ENCODE measurements around the gene EDA.

EDA gene

DNA sequence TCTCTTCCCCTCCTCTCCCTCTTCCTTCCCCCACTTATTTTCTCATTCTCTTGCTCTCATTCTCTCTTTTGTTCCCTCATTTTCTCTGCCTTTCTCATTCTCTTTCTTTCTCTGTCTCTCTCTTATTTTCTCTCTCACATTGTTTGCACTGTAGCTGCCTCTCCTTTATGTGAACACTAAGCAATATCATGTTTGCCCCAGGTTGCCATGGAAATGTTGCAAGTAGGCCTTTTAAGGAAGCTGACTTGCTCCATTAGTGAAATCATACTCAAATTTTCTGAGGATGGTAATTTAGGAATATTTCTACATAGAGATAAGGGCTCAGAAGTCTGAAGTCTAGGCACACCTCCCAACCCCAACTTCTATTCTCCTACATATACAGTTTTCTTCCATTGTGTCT is 130.1 kb downstream of the EDA start:
- Histone ChIP-seq H3K4me1 (ENCODE audit: insufficient read depth, low read length) (no peaks in the 10 kb centered on the region), H3K36me3 (ENCODE audit: insufficient read depth, low read length) (no peaks in the 10 kb centered on the region), H3K4me3 (ENCODE audit: low read length) (no peak overlapping the region), H3K27me3 (ENCODE audit: insufficient read depth, low read length) (no peaks in the 10 kb centered on the region), H3K9me3 (ENCODE audit: insufficient read depth, low read depth, low read length) (no peaks in the 10 kb centered on the region), H3K27ac (ENCODE audit: low read depth, low read length) (no peak overlapping the region), H3K9ac (ENCODE audit: low read depth, low read length) (no peak overlapping the region)

GRCh38 chrX:69748055-69748454 is 132.1 kb downstream of the EDA start:
- no peaks in the 10 kb centered on the region for H3K36me3 ChIP-seq (ENCODE audit: insufficient read depth, low read length)
- no peak overlapping the region for H3K9ac ChIP-seq (ENCODE audit: low read depth, low read length)
- no peaks in the 10 kb centered on the region for H3K9me3 ChIP-seq (ENCODE audit: insufficient read depth, low read depth, low read length)
- no peaks in the 10 kb centered on the region for H3K27me3 ChIP-seq (ENCODE audit: insufficient read depth, low read length)
- H3K27ac ChIP-seq (ENCODE audit: low read depth, low read length) = no peak overlapping the region
- WGBS = 90% methylated on average over 1 of the region's 1 CpG
- H3K4me3 ChIP-seq (ENCODE audit: low read length) = no peak overlapping the region
- no peaks in the 10 kb centered on the region for H3K4me1 ChIP-seq (ENCODE audit: insufficient read depth, low read length)

GRCh38 chrX:69759921-69760625 is 144.2 kb downstream of the EDA start:
- Histone ChIP-seq H3K27me3 (ENCODE audit: insufficient read depth, low read length) (no peaks in the 10 kb centered on the region), H3K4me1 (ENCODE audit: insufficient read depth, low read length) (no peaks in the 10 kb centered on the region), H3K9me3 (ENCODE audit: insufficient read depth, low read depth, low read length) (no peaks in the 10 kb centered on the region), H3K27ac (ENCODE audit: low read depth, low read length) (no peak overlapping the region), H3K9ac (ENCODE audit: low read depth, low read length) (no peak overlapping the region), H3K36me3 (ENCODE audit: insufficient read depth, low read length) (no peaks in the 10 kb centered on the region), H3K4me3 (ENCODE audit: low read length) (no peak overlapping the region)
- no CpG with 5 or more reads among the region's 1 CpG for WGBS

DNA sequence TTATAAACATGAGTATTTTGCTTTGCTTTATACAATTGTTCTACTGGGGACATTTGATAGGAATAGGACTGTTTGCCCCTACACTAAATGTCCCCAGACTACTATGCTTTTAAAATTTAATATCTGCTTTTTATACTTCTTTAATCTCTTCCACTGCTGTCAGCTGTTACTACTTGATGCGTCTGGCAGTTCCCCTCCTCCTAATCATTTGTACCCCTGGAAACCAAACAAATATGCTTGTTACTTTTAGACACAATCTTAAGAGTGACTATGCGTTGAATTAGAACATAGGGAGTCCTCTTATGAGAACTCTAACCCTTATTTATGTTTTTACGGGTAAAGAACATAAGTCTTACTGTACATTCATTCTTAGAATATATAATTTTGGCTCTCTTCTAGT is 145.7 kb downstream of the EDA start:
- H3K9me3 ChIP-seq (ENCODE audit: insufficient read depth, low read depth, low read length) = no peaks in the 10 kb centered on the region
- 94% methylated on average over 2 of the region's 3 CpGs for WGBS
- no peaks in the 10 kb centered on the region for H3K27me3 ChIP-seq (ENCODE audit: insufficient read depth, low read length)
- no peak overlapping the region for H3K27ac ChIP-seq (ENCODE audit: low read depth, low read length)
- no peaks in the 10 kb centered on the region for H3K4me1 ChIP-seq (ENCODE audit: insufficient read depth, low read length)
- no peak overlapping the region for H3K9ac ChIP-seq (ENCODE audit: low read depth, low read length)
- no peaks in the 10 kb centered on the region for H3K36me3 ChIP-seq (ENCODE audit: insufficient read depth, low read length)
- H3K4me3 ChIP-seq (ENCODE audit: low read length) = no peak overlapping the region

- WGBS = 94% methylated on average over 3 of the region's 3 CpGs
Observed at GRCh38 chrX:69762340-69762739, 146.4 kb downstream of the EDA start.

DNA sequence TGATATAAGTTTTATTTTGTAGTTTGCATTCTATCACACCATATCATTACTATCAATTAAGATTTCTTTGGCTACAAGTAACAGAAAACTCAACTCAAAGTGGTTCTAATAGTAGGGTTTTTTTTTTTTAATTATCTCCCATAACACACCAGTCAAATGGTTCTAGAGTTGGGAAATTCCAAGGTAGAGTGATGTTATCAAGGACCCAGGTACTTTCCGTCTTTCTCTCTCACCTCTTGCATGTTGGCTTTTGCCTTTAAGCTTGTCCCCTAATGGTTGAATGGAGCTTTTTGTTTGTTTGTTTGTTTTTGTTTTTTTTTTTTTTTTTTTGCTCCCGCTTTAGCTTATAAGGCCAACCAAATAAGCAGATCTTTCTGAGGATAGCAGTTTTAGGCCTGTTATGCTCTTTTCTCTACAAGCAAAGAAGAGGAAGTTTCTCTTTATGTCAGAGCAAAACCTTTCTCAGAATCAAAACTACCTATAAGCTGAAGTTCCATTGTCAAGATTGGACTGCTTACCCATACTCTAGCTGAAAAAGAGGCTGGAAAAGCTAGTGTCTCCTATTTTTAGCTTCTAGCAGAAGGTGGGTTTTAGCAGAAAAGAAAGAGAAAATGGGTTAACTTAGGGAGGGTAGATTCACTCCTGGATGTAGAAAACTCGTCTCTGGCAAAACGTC is 177.5 kb downstream of the EDA start:
- Histone ChIP-seq H3K4me1 (ENCODE audit: insufficient read depth, low read length) (no peaks in the 10 kb centered on the region), H3K36me3 (ENCODE audit: insufficient read depth, low read length) (no peaks in the 10 kb centered on the region), H3K4me3 (ENCODE audit: low read length) (no peak overlapping the region), H3K27ac (ENCODE audit: low read depth, low read length) (no peak overlapping the region), H3K27me3 (ENCODE audit: insufficient read depth, low read length) (no peaks in the 10 kb centered on the region), H3K9ac (ENCODE audit: low read depth, low read length) (no peak overlapping the region), H3K9me3 (ENCODE audit: insufficient read depth, low read depth, low read length) (no peaks in the 10 kb centered on the region)
- WGBS = 84% methylated on average over 3 of the region's 4 CpGs

More at GRCh38 chrX:69762340-69762739, 146.4 kb downstream of the EDA start:
- Histone ChIP-seq H3K4me1 (ENCODE audit: insufficient read depth, low read length) (no peaks in the 10 kb centered on the region), H3K27ac (ENCODE audit: low read depth, low read length) (no peak overlapping the region), H3K4me3 (ENCODE audit: low read length) (no peak overlapping the region), H3K9ac (ENCODE audit: low read depth, low read length) (no peak overlapping the region), H3K36me3 (ENCODE audit: insufficient read depth, low read length) (no peaks in the 10 kb centered on the region), H3K9me3 (ENCODE audit: insufficient read depth, low read depth, low read length) (no peaks in the 10 kb centered on the region), H3K27me3 (ENCODE audit: insufficient read depth, low read length) (no peaks in the 10 kb centered on the region)

DNA sequence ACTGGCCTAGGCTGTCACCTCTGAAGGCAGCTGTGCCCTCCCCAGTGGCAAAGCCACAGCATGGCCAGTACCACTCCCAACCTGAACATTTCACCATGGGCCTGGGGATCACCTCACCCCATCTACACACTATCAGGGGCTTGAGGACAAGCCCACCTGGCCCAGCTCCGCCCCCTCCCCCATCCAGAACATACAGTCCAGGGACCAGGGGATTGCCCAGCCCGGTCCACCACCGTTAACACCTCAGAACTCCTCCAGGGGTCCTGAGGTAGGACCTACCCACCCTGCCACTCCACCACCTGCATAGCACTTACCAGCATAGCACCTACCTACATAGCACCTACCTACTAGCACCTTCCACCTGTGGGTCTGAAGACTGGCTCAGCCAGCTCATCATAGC is 179.8 kb downstream of the EDA start:
- Histone ChIP-seq H3K27me3 (ENCODE audit: insufficient read depth, low read length) (no peaks in the 10 kb centered on the region), H3K4me1 (ENCODE audit: insufficient read depth, low read length) (no peaks in the 10 kb centered on the region), H3K4me3 (ENCODE audit: low read length) (no peak overlapping the region), H3K36me3 (ENCODE audit: insufficient read depth, low read length) (no peaks in the 10 kb centered on the region), H3K9me3 (ENCODE audit: insufficient read depth, low read depth, low read length) (no peaks in the 10 kb centered on the region), H3K27ac (ENCODE audit: low read depth, low read length) (no peak overlapping the region), H3K9ac (ENCODE audit: low read depth, low read length) (no peak overlapping the region)
- WGBS = 97% methylated on average over 3 of the region's 3 CpGs

DNA sequence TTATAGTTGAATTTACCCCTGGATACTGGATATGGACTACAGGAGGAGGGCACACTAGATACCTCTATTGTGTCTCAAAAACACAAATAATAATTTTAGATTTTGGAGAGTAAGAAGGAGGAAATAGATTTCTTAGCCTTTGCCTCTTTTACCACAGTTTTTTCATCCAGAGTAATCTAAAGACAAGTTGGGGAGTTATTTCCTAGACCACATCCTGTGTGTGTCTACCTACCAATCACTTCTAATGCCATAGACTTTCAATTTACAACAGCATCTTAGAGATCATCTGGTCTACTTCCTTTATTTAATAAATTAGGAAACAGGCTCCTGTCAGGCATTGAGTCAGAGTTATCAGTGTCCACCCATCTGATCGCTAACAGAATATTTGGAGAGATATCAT is 191.5 kb downstream of the EDA start:
- H3K9me3 ChIP-seq (ENCODE audit: insufficient read depth, low read depth, low read length) = no peaks in the 10 kb centered on the region
- WGBS = 91% methylated on average over 1 of the region's 1 CpG
- H3K9ac ChIP-seq (ENCODE audit: low read depth, low read length) = no peak overlapping the region
- H3K27me3 ChIP-seq (ENCODE audit: insufficient read depth, low read length) = no peaks in the 10 kb centered on the region
- no peak overlapping the region for H3K4me3 ChIP-seq (ENCODE audit: low read length)
- no peak overlapping the region for H3K27ac ChIP-seq (ENCODE audit: low read depth, low read length)
- H3K36me3 ChIP-seq (ENCODE audit: insufficient read depth, low read length) = no peaks in the 10 kb centered on the region
- H3K4me1 ChIP-seq (ENCODE audit: insufficient read depth, low read length) = no peaks in the 10 kb centered on the region

DNA sequence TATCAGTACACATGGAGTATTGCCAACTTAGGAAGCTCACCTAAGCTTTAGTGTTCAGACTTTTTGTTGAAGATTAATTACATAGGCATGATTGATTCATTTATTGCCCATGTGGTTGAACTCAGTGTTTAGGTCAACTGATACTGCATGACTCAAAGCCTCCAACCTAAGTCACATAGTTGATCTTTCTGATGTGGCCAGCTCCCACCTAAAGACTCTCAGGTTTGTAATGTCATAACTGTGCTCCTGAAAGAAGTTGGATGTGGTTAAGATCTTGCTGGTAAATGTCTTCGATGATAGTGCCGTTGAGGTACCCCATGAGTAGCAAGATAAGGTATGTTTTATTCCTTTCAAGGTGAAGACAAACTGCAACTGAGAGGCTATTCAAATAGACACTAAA is 192.5 kb downstream of the EDA start:
- Histone ChIP-seq H3K4me1 (ENCODE audit: insufficient read depth, low read length) (no peaks in the 10 kb centered on the region), H3K9me3 (ENCODE audit: insufficient read depth, low read depth, low read length) (no peaks in the 10 kb centered on the region), H3K36me3 (ENCODE audit: insufficient read depth, low read length) (no peaks in the 10 kb centered on the region), H3K4me3 (ENCODE audit: low read length) (no peak overlapping the region), H3K9ac (ENCODE audit: low read depth, low read length) (no peak overlapping the region), H3K27me3 (ENCODE audit: insufficient read depth, low read length) (no peaks in the 10 kb centered on the region), H3K27ac (ENCODE audit: low read depth, low read length) (no peak overlapping the region)
- WGBS = 97% methylated on average over 2 of the region's 2 CpGs

DNA sequence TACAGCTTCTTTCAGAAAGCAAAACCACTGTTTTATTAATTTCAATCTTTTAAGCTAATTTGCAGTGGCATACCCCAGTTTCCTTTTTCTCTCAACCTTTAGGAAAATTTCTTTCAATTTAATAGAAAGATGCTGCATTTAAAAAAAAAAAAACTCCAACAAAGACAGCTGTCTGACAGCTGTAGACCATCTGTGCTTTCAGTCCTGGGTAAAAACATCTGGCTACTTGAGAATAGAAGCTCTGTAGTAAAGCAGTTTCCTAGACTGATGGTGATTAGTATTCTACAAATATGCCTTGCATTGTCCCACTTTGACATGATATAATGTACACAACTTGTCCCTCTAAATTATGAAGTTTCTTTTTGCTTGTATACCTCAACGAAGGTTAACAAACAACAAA is 197.8 kb downstream of the EDA start:
- Histone ChIP-seq H3K4me1 (ENCODE audit: insufficient read depth, low read length) (no peaks in the 10 kb centered on the region), H3K27ac (ENCODE audit: low read depth, low read length) (no peak overlapping the region), H3K27me3 (ENCODE audit: insufficient read depth, low read length) (no peaks in the 10 kb centered on the region), H3K9me3 (ENCODE audit: insufficient read depth, low read depth, low read length) (no peaks in the 10 kb centered on the region), H3K9ac (ENCODE audit: low read depth, low read length) (no peak overlapping the region), H3K4me3 (ENCODE audit: low read length) (no peak overlapping the region), H3K36me3 (ENCODE audit: insufficient read depth, low read length) (no peaks in the 10 kb centered on the region)
- 100% methylated on average over 1 of the region's 1 CpG for WGBS

GRCh38 chrX:69815063-69815462 is 199.2 kb downstream of the EDA start:
- no peaks in the 10 kb centered on the region for H3K4me1 ChIP-seq (ENCODE audit: insufficient read depth, low read length)
- H3K27ac ChIP-seq (ENCODE audit: low read depth, low read length) = no peak overlapping the region
- 92% methylated on average over 4 of the region's 4 CpGs for WGBS
- H3K9me3 ChIP-seq (ENCODE audit: insufficient read depth, low read depth, low read length) = no peaks in the 10 kb centered on the region
- H3K9ac ChIP-seq (ENCODE audit: low read depth, low read length) = no peak overlapping the region
- no peaks in the 10 kb centered on the region for H3K36me3 ChIP-seq (ENCODE audit: insufficient read depth, low read length)
- no peak overlapping the region for H3K4me3 ChIP-seq (ENCODE audit: low read length)
- H3K27me3 ChIP-seq (ENCODE audit: insufficient read depth, low read length) = no peaks in the 10 kb centered on the region

All from HUES64 (cell line).